Measurements from ENCODE around the gene FRMD5.

- TF ChIP-seq REST (IDR thresholded peaks at IDR 0.05; ENCODE audit: unreplicated experiment) = no peak
- no peak for TF ChIP-seq CTCF (conservative IDR thresholded peaks at IDR 0.05; ENCODE audit: low read depth in 2 of 2)
- TF ChIP-seq EZH2phosphoT487 (IDR thresholded peaks at IDR 0.05; ENCODE audit: unreplicated experiment) = no peak
- TF ChIP-seq POLR2AphosphoS5 (IDR thresholded peaks at IDR 0.05; ENCODE audit: low read depth) = no peak
- TF ChIP-seq EZH2 (IDR thresholded peaks at IDR 0.05; ENCODE audit: low read depth, unreplicated experiment) = no peak
These were observed 274.8 kb downstream of the FRMD5 start for GRCh38 chr15:43920254-43920600.

Measured in GM23338 (cell line).